ENCODE data around the gene ZNF175.

ZNF175 gene

DNA sequence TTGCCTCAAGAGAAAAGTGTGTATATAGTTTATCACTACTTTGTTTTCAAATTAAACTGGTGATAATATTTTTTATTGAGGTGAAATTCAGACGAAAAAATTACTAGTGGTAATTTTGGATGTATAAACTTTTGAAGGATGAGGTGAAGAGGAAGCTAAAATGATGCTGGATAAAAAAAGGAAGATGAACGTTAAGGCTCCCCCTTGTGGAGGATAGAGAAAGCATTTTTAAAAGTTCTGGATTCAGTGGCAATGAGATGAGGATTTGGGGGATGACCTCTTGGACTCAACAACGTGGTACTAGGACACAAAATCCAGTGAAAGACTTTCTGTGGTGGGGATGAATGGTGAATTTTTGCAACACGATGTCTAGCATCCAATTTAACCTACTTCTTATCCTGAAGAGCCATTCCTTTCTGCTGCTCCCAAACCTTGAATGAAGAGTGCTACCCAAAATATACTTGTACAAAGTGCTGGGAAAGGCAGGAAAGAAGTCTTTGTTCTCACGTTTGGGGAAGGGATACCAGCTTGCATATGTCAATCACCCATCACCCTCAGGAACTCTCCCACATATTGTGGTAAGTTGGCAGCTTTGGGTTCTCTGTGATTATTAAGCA lies 66.4 kb downstream of the ZNF175 start:
- DNase-seq = no peak

DNA sequence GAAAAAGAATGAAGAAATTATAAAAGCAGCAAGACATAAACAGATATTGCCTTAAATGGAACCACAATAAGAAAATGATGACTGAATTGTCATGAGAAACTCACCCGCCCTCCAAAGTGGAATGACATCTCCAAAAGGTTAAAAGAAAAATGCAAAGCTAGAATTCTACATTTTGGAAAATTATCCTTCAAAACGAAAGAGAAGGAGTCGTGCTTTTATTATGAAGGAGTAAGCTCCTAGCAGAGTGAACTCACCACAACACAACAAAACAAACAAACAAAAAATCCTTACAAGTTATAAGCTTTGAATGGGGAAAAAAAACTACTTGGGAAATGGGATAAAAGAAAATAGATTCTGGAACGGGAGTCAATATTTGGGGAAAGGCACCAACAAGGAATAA lies 68.8 kb downstream of the ZNF175 start:
- DNase-seq = no peak

DNA sequence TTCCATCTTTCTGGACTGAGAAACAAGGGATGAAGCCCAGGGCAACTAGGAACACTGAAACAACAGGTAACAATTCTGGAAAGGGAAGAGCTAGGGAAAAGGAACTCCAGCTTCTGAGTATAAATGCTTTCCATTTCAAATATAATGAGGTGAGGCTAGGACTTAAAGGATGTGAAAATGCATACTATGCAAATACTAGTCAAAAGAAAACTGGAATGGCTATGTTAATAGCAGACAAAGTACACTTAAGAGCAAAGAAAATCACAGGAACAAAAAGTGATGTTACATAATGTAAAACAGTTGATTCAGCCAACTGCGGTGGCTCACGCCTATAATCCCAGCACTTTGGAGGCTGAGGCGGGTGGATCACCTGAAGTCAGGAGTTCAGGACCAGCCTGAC lies 69.3 kb downstream of the ZNF175 start:
- no peak for DNase-seq

DNA sequence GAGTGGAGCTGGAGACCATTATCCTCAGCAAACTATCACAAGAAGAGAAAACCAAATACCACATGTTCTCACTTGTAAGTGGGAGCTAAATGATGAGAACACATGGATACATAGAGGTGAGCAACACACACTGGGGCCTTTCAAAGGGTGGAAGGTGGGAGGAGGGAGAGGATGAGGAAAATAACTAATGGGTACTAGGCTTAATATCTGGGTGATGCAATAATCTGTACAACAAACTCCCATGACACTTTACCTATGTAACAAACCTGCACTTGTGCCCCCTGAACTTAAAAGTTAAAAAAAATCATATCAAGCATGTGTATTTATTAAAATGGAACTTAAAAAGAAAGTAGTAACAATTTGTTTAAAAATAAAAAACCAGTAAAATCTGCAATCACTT lies 70.6 kb downstream of the ZNF175 start:
- no peak for DNase-seq
